HG03025 (cell line): ENCODE measurements around the gene KCNJ6.
"Not testable (repeated sequence)": the region's sequence is repeated elsewhere in the genome, so short reads cannot be mapped to it uniquely, and the experiment has no call there.

Experiments used
- ATAC-seq: cut with Tn5 transposase; IDR thresholded peaks from one replicate; pipeline ENCODE4 v1.9.1; 2021; ENCODE audit warnings: mild to moderate bottlenecking, moderate library complexity; ENCODE audit not compliant: unreplicated experiment, low FRiP score

The KCNJ6 gene

GRCh38 chr21:37623183-37623582 is 293.1 kb downstream of the KCNJ6 start:
- no peak for ATAC-seq

GRCh38 chr21:37622755-37623154 is 293.5 kb downstream of the KCNJ6 start:
- no peak for ATAC-seq

- ATAC-seq, result no peak
Measured at GRCh38 chr21:37620401-37620800, 295.9 kb downstream of the KCNJ6 start.

DNA sequence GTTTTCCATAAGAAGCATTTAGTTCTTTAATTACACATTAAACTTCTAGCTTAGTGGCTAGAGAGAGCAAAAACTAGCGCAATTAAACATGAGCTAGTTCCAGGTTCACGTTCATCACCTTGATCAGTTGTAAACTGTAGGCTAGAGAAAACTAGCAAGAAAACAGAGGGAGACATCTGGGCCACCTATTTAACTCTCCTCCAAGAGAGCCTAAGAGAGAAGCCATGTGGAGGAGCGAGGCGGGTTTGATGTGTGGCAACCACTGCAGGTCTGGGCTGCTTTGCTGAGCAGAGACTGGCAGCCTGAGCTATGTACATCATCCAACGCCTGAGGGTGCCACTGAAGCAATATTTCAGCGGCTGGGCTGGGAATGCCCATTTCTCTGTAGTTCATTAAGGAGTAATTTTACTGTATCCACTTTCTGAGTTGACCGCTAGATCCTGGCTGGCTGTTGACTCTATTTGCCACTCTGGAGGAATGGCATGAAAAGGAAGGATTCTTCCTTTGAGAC is 296.7 kb downstream of the KCNJ6 start:
- no peak for ATAC-seq

DNA sequence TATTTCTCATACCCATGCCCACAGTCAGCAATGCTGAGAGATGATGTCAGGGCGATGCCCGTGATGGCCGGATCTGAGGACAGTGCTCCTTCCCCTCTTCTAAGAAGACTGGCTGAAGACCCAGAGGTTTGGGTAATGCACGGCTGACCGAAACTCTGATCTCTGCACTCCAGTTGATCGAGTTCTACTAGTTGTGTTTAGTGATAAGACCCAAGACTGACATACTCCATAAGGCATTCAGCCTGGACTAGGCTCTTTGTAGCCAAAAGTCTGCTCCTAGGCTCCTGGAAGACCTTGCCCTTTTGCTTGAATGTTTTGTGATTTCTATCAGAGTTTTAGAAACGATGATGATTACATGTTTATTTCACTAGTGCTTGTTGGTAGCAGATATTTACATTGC is 298.2 kb downstream of the KCNJ6 start:
- no peak for ATAC-seq

GRCh38 chr21:37615962-37616361 is 300.3 kb downstream of the KCNJ6 start:
- no peak for ATAC-seq

- no peak for ATAC-seq
Measured at GRCh38 chr21:37614351-37614875, 301.8 kb downstream of the KCNJ6 start.

GRCh38 chr21:37607081-37607480 is 309.2 kb downstream of the KCNJ6 start:
- ATAC-seq, result no peak

- ATAC-seq, result no peak
Measured at GRCh38 chr21:37606549-37606948, 309.7 kb downstream of the KCNJ6 start.

DNA sequence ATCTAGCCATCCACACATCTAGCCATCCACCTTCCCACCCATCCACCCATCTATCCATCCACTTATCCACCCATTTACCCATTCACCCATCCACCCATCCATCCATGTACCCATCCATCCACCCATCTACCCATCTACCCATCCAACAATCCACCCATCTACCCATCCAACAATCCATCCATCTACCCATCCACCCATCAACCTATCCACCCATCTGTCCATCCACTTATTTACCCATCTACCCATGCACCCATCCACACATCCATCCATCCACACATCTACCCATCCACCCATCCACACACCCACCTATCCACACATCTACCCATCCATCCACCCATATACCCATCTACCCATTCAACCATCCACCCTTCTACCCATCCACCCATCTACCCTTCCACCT is 311.3 kb downstream of the KCNJ6 start:
- ATAC-seq, result no peak

GRCh38 chr21:37603129-37603528 is 313.1 kb downstream of the KCNJ6 start:
- ATAC-seq, result no peak

DNA sequence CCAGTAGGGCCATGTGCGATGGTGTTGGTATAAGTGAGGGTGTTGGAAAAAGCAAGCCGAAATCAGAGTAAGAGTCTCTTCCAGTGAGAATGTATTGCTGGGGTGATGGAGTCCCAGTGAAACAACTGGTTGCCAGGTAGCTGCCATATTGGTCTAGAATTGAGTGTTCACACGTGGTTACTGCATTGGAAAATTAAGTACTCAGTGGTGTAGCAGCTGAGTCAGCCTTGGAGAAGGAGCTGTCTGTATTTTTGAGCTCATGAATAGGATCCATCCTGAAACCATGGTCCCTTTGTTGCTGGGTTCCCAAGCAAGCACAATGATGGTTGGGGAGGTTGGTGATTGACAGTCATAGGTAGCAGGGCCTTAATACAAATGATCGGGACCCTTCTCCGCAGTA is 314.3 kb downstream of the KCNJ6 start:
- ATAC-seq, result no peak

DNA sequence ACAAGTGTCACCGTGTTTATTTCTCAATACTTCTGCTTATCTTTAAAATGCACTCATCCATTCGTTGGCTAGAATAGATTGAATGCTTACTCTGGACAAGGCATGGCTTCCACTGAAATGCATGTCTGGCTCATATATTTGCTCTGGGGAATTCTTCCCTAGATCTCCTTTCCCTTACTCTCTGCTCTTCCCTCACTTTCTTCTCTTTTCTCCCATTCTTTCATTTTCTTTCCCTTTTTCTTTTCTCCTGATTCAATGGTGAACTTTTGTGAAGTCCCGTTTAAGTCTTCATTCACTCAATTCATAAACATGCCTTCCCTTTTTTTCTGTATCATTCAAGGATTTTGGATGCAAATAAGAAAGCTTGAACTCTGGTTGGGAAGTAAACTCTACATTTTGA is 315.2 kb downstream of the KCNJ6 start:
- ATAC-seq, result no peak

- ATAC-seq, result no peak
Measured at GRCh38 chr21:37595944-37596343, 320.3 kb downstream of the KCNJ6 start.

DNA sequence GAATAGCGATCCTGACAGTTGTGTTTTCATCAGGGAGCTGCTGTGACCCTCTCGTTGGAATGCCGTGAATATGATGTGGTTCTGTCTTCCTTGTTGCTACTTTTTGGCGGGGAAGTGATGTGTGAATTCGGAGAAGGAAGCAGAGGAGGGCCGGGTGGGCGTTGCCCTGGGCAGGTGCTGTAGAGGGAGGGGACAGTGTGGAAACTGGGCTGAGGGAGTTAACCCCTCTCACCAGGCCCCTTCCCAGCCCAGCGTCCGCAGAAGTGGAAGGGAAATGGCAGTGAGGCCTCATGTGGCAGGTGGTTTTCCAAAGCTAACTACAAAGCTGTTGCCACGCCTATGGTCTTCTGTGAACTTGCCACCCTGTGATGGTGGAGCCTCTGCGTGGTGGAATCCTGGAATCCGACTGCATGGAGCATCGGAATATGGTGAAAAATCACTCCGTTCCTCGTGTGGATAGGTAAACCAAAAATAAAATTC is 321.7 kb downstream of the KCNJ6 start:
- no peak for ATAC-seq

DNA sequence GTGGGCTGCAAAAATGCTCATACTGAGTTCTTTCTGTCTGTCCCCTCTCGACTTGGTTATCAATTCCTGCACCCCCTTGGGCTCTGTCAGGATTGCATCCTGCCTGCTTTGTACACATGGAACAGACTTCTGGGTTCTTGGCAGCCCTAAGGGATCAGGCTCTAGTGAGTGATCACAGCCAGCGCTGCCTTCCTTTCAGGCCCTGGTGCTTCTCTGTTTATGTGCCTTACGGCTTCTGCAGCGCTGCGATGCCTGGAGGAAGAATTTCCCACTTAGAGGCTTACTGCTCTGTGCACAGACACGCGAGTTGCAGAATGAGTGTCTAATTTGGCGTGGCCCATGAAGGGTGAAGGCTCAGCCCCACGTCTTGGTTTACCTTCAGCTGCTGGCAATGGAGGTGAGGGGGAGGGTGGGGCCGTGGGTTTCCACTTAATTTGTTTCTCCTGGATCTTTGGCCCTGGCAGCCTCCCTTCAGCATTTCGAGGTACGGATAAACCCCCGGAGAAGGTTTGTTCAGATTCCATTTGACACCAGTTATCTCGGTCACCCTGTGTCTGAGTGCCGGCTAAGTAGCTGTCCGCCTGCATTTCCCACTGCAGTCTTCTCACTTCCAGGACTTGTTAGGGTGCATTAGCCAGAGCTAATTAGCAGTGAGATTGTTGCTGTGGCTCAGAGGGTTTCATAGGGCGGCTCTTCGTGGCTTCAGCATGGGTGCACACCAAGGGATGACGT is 322.4 kb downstream of the KCNJ6 start:
- no peak for ATAC-seq

- no peak for ATAC-seq
Measured at GRCh38 chr21:37593015-37593414, 323.2 kb downstream of the KCNJ6 start.

GRCh38 chr21:37592496-37592895 is 323.8 kb downstream of the KCNJ6 start:
- ATAC-seq, result no peak

DNA sequence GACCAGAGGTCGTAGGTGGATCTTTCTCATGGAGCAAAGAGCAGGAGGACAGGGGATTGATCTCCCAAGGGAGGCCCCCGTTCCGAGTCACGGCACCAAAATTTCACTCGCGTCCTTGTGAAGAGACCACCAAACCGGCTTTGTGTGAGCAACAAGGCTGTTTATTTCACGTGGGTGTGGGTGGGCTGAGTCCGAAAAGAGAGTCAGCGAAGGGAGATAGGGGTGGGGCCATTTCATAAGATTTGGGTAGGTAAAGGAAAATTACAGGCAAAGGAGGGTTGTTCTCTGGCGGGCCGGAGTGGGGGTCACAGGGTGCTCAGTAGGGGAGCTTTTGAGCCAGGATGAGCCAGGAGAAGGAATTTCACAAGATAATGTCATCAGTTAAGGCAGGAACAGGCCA is 324.3 kb downstream of the KCNJ6 start:
- ATAC-seq, result not testable (repeated sequence)

GRCh38 chr21:37590836-37591235 is 325.4 kb downstream of the KCNJ6 start:
- ATAC-seq, result not testable (repeated sequence)

- ATAC-seq, result not testable (repeated sequence)
Measured at GRCh38 chr21:37588644-37589043, 327.6 kb downstream of the KCNJ6 start.

DNA sequence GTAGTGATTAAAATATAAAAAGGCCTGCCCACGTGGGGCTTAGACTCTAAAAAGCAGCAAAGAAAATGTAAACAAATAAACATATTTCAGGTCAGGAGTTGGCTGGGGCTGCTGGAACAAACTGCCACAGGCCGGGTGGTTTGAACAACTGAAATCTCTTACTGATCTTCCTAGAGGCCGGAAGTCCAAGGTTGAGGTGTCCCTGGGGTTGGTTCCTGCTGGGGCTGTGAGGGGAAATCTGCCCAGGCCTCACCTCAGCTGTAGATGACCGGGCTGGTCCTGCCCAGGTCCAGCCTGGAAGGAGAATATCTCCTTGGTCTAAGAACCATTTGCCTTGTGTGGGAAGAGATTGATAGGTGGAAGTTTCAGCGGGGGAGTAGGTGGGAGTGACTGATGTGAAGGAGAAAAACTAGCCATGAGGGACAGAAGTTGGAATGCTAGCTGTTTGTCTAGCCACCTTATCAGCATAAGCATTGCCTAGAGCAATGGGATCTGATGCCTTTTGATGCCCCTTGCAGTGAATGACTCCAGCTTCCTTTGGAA is 328.6 kb downstream of the KCNJ6 start:
- ATAC-seq, result no peak
